GM18505 (cell line): Measurements from ENCODE around the gene SSR2.

Experiments
- ATAC-seq: cut with Tn5 transposase; IDR thresholded peaks from one replicate; pipeline ENCODE4 v1.9.1; 2021; ENCODE audit not compliant: unreplicated experiment
- POLR2A ChIP-seq: IDR thresholded peaks from 4 replicates; pipeline ENCODE4 v1.6.1; 2011; ENCODE audit warnings: borderline replicate concordance; ENCODE audit not compliant: insufficient read depth, insufficient read length; ENCODE audit errors: extremely low read depth

SSR2 gene

DNA sequence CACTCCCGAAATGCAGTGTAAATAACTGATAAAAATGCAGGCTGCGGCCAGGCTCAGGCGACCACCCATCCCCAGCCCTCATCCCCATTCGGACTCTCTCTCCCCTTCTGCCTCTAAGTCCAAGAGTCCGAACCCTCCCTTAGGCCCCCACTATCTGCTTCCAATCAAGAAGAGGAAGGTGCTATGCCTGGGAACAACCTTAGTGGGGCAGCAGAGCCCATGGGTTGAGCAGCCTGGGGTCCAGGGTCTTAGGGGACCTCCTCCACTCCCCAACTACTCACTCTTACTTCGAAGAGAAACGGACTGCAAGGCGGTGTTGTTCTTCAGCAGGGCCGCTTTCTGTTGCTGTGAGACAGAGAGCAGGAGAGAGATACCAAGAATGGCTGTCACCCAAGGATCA lies 54.6 kb downstream of the SSR2 start:
- ATAC-seq = no peak
- TF ChIP-seq POLR2A = no peak

- ATAC-seq = no peak
- no peak for TF ChIP-seq POLR2A
Observed at GRCh38 chr1:155964193-155964592, 56.6 kb downstream of the SSR2 start.

DNA sequence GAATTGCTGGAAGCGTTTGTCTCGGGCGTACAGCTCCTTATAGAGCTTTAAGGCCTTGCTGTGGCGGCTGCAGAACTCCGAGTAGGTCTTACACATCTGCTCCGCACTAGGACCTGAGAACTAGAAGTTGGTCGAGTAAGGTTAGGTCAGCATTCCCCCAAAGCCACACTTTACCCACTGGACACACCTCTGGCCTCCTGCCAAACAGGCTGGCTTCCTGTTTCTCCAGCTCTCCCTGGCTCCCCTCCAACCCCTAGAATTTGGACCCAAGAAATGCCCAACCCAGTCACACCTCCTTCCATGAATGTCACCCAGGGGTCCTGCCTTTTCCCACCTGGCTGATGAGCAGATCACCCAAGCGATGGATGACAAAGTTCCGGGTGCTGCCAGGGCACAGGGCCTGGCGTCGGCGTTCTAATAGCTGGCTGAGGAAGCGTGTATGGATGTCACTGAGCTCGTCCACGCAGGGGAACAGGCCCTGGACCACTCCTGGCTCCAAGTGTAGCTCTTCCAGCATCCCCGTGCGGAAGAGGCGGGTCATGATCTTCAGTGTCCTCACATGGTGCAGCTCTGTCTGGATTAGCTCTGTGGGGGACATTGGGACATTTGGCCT lies 58.0 kb downstream of the SSR2 start:
- no peak for ATAC-seq
- TF ChIP-seq POLR2A = no peak

- no peak for ATAC-seq
- no peak for TF ChIP-seq POLR2A
Observed at GRCh38 chr1:155961937-155962336, 58.8 kb downstream of the SSR2 start.

DNA sequence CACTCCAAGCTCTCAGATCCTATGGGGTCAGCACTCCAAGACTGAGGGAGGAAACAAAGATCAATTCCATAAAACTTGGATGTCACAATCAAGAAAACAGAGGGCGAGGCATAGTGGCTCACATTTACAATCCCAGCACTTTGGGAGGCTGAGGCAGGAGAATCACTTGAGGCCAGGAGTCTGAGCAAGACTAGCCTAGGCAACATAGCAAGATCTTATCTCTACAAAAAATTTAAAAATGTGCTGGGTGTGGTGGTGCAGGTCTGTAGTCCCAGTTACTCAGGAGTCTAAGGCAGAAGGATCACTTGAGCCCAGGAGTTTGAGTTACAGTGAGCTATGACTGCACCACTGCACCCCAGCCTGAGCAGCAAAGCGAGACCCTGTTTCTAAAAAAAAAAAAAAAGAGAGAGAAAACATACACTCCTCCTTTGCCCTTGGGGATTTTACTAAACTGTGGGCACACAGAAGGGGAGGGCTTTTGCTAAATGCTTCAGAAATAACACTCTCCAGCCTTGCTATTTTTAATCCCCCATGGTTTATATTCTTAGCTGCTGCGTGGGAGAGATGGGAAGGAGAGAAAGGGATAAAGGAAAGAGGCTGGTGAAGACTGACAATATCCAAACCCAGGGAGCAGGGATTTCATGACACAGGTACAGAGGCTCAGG lies 60.5 kb downstream of the SSR2 start:
- no peak for ATAC-seq
- TF ChIP-seq POLR2A = no peak
